ENCODE results near the gene ICAM3. TPM values are rescaled to one million over a fixed set of nuclear protein-coding genes. Genes with fewer than 3 reads are reported as not detected.
A peak's percentile ranks its signal among the peaks of the same experiment; 100 is the strongest.

Gene ICAM3
- total RNA-seq, 4 donors from 2014 or later, result 5.5 to 20.6 (median 10.8) TPM

DNA sequence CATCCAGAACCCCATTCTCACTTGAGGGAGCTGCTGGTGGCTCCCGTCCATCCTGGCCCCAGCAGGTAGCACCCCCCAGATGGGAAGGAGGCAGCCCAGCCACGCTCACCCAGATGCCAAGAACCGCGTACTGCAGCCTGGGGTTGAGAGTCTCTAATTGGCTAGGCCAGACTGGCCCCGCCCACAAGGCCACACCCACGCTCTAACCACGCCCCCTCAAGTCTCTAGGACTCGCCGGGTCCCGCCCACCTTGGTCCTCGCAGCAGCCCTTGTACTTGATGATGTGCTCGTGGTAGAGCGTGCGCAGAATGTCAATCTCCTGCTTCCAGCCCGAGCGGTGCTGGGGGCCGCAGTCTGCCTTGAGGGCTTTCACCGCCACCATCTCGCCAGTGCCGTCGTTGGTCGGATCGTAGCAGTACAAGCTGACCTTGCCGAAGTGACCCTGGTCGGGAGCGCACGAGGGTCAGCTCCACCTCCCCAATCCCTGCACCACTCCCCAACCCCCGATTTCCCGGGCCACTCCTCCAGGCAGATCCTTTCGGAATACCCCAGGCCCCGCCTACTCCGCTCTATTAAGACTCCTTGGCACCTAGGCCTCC is 14.5 kb upstream of the ICAM3 start:
- Histone ChIP-seq H3K9me3 (no peaks in the 10 kb centered on the region), H3K36me3 (peaks cover 0 to 85% (median 0%) of the 10 kb centered on the region in 3 donors), H3K27ac (no peak overlapping the region), H3K27me3 (no peaks in the 10 kb centered on the region), H3K4me1 (no peaks in the 10 kb centered on the region), H3K4me3 (no peak overlapping the region)
- TF ChIP-seq CTCF (IDR thresholded peaks at IDR 0.05) (no peak), POLR2A (IDR thresholded peaks at IDR 0.05) (no peak)
- DNase-seq, result no peak

- Histone ChIP-seq H3K27ac (peak overlapping the region in 1 of 4 donors; percentile 49), H3K36me3 (peaks cover 0 to 79% (median 0%) of the 10 kb centered on the region in 3 donors), H3K27me3 (no peaks in the 10 kb centered on the region), H3K9me3 (no peaks in the 10 kb centered on the region), H3K4me1 (no peaks in the 10 kb centered on the region), H3K4me3 (no peak overlapping the region)
- DNase-seq, result no peak
- TF ChIP-seq POLR2A (IDR thresholded peaks at IDR 0.05) (no peak), CTCF (IDR thresholded peaks at IDR 0.05) (no peak)
These were observed 13.6 kb upstream of the ICAM3 start for GRCh38 chr19:10352764-10353671.

- H3K9me3 ChIP-seq, result no peaks in the 10 kb centered on the region
- H3K4me3 ChIP-seq, result no peak overlapping the region
- H3K4me1 ChIP-seq, result no peaks in the 10 kb centered on the region
- H3K27me3 ChIP-seq, result no peaks in the 10 kb centered on the region
- H3K36me3 ChIP-seq, result peaks cover 0 to 18% (median 0%) of the 10 kb centered on the region in 3 donors
- no peak overlapping the region for H3K27ac ChIP-seq
- DNase-seq, result no peak
- TF ChIP-seq CTCF (IDR thresholded peaks at IDR 0.05) (no peak), POLR2A (IDR thresholded peaks at IDR 0.05) (no peak)
These were observed 7.1 kb upstream of the ICAM3 start for GRCh38 chr19:10346509-10346908.

GRCh38 chr19:10344780-10345179 is 5.4 kb upstream of the ICAM3 start:
- Histone ChIP-seq H3K36me3 (peaks cover 0 to 3% (median 0%) of the 10 kb centered on the region in 3 donors), H3K4me1 (no peaks in the 10 kb centered on the region), H3K9me3 (no peaks in the 10 kb centered on the region), H3K27me3 (no peaks in the 10 kb centered on the region), H3K27ac (no peak overlapping the region), H3K4me3 (no peak overlapping the region)
- DNase-seq, result no peak
- TF ChIP-seq POLR2A (IDR thresholded peaks at IDR 0.05) (no peak), CTCF (IDR thresholded peaks at IDR 0.05) (no peak)

GRCh38 chr19:10343495-10343894 is 4.1 kb upstream of the ICAM3 start:
- Histone ChIP-seq H3K4me1 (no peaks in the 10 kb centered on the region), H3K27ac (no peak overlapping the region), H3K27me3 (no peaks in the 10 kb centered on the region), H3K4me3 (no peak overlapping the region), H3K9me3 (no peaks in the 10 kb centered on the region), H3K36me3 (no peaks in the 10 kb centered on the region)
- no peak for DNase-seq
- TF ChIP-seq CTCF (IDR thresholded peaks at IDR 0.05) (no peak), POLR2A (IDR thresholded peaks at IDR 0.05) (no peak)

All from Peyer's patch (tissue), 4 donors.